Neural cell (in vitro differentiated cells): Measurements from ENCODE around the gene PLXNA2. TPM values are rescaled to one million over a fixed set of nuclear protein-coding genes. Genes with fewer than 3 reads are reported as not detected.

Experiments
- H2AFZ ChIP-seq: fragments of 200-600, 300-800 bp; sonication (generic), shearing (Covaris generic); 2 replicates; pipeline ENCODE4 v1.6.0; 2014; ENCODE audit warnings: low read depth, mild to moderate bottlenecking, antibody characterized with exemption, low read length, moderate library complexity
- H3F3A ChIP-seq: fragments of 200-600 bp; shearing (Covaris generic); 2 replicates; pipeline ENCODE4 v1.6.1; 2016; ENCODE audit warnings: mild to moderate bottlenecking, moderate library complexity, mixed read lengths, antibody characterized with exemption, low read length; ENCODE audit not compliant: insufficient read depth, poor library complexity, severe bottlenecking
- H3K27ac ChIP-seq: fragments of 200-600, 300-800 bp; sonication (generic), shearing (Covaris generic); 2 replicates; pipeline ENCODE4 v1.5.1; 2014; ENCODE audit warnings: mild to moderate bottlenecking, low read length, moderate library complexity
- H3K27me3 ChIP-seq: fragments of 300-800, 200-600 bp; sonication (generic), shearing (Covaris generic); 2 replicates; pipeline ENCODE4 v1.6.0; 2014; ENCODE audit warnings: mild to moderate bottlenecking, low read depth, low read length, moderate library complexity; ENCODE audit not compliant: insufficient read depth
- H3K36me3 ChIP-seq: fragments of 300-800, 200-600 bp; sonication (generic), shearing (Covaris generic); 2 replicates; pipeline ENCODE4 v1.5.1; 2014; ENCODE audit warnings: mild to moderate bottlenecking, antibody characterized with exemption, low read length, moderate library complexity; ENCODE audit not compliant: insufficient read depth
- H3K4me2 ChIP-seq: fragments of 300-800, 200-600 bp; sonication (generic), shearing (Covaris generic); 2 replicates; pipeline ENCODE4 v1.6.0; 2014; ENCODE audit warnings: mild to moderate bottlenecking, low read length
- H3K4me3 ChIP-seq: fragments of 300-800, 200-600 bp; sonication (generic), shearing (Covaris generic); 2 replicates; pipeline ENCODE4 v1.5.1; 2014; ENCODE audit warnings: mild to moderate bottlenecking, low read length, moderate library complexity
- H3K79me2 ChIP-seq: fragments of 200-600 bp; shearing (Covaris generic); replicated peaks from 2 replicates; pipeline ENCODE4 v1.6.0; 2014; ENCODE audit warnings: mild to moderate bottlenecking, low read length, moderate library complexity; ENCODE audit not compliant: insufficient read depth
- H3K9ac ChIP-seq: fragments of 300-800, 200-600 bp; sonication (generic), shearing (Covaris generic); 2 replicates; pipeline ENCODE4 v1.6.1; 2016; ENCODE audit warnings: mild to moderate bottlenecking, low read length, mixed read lengths
- H3K9me2 ChIP-seq: fragments of 200-600 bp; shearing (Covaris generic); 2 replicates; pipeline ENCODE4 v1.6.1; 2016; ENCODE audit warnings: mild to moderate bottlenecking, low read length, mixed read lengths; ENCODE audit not compliant: insufficient read depth
- H3K9me3 ChIP-seq: fragments of 200-600, 300-800 bp; sonication (generic), shearing (Covaris generic); 2 replicates; pipeline ENCODE4 v1.6.1; 2016; ENCODE audit warnings: mild to moderate bottlenecking, mixed run types, low read length, moderate library complexity, mixed read lengths
- H4K20me1 ChIP-seq: fragments of 200-600 bp; shearing (Covaris generic); 2 replicates; pipeline ENCODE4 v1.6.1; 2016; ENCODE audit warnings: mild to moderate bottlenecking, mixed run types; ENCODE audit not compliant: insufficient read depth
- EP300 ChIP-seq: fragments of 450-650 bp; conservative IDR thresholded peaks from 2 replicates; pipeline ENCODE4 v1.6.1; 2014; ENCODE audit warnings: antibody characterized with exemption, mild to moderate bottlenecking, moderate library complexity; ENCODE audit not compliant: poor library complexity, severe bottlenecking
- EZH2 ChIP-seq: fragments of 200-600, 300-800 bp; shearing (Covaris generic), sonication (generic); IDR thresholded peaks from 2 replicates; pipeline ENCODE4 v1.6.1; 2014; ENCODE audit warnings: antibody characterized with exemption, low read length, borderline replicate concordance, mild to moderate bottlenecking; ENCODE audit not compliant: insufficient read depth, poor library complexity, severe bottlenecking
- MXI1 ChIP-seq: fragments of 450-650 bp; conservative IDR thresholded peaks from 2 replicates; pipeline ENCODE4 v1.6.1; 2014; ENCODE audit warnings: antibody characterized with exemption, mild to moderate bottlenecking; ENCODE audit not compliant: poor library complexity, severe bottlenecking
- POLR2AphosphoS5 ChIP-seq: IDR thresholded peaks from 2 replicates; pipeline ENCODE4 v1.6.1; 2012
- RAD21 ChIP-seq: fragments of 450-650 bp; conservative IDR thresholded peaks from 2 replicates; pipeline ENCODE4 v1.6.1; 2014; ENCODE audit warnings: antibody characterized with exemption, mild to moderate bottlenecking, moderate library complexity
- SMC3 ChIP-seq: fragments of 450-650 bp; conservative IDR thresholded peaks from 2 replicates; pipeline ENCODE4 v1.6.1; 2014; ENCODE audit warnings: antibody characterized with exemption, mild to moderate bottlenecking, moderate library complexity; ENCODE audit not compliant: poor library complexity
- TAF1 ChIP-seq: IDR thresholded peaks from 2 replicates; pipeline ENCODE4 v1.6.1; 2012; ENCODE audit warnings: low read depth
- polyA plus RNA-seq: library from polyadenylated mRNA; depleted of rRNA; stranded (reverse); fragments of >200 nt; gene quantifications from 2 replicates; pipeline ENCODE4 v1.2.3, GENCODE V29; 2014
- TF ChIP-seq, protein P1 (sequence below): IDR thresholded peaks from 2 replicates; pipeline ENCODE4 v1.6.1; 2012; ENCODE audit warnings: borderline replicate concordance
- TF ChIP-seq, protein P2 (sequence below): fragments of 450-650 bp; IDR thresholded peaks from 2 replicates; pipeline ENCODE4 v1.5.1; 2014; ENCODE audit warnings: antibody characterized with exemption, mild to moderate bottlenecking, moderate library complexity; ENCODE audit not compliant: poor library complexity, severe bottlenecking

The PLXNA2 gene
- polyA plus RNA-seq, 1 donor from 2014 or later, result 30.6 TPM

DNA sequence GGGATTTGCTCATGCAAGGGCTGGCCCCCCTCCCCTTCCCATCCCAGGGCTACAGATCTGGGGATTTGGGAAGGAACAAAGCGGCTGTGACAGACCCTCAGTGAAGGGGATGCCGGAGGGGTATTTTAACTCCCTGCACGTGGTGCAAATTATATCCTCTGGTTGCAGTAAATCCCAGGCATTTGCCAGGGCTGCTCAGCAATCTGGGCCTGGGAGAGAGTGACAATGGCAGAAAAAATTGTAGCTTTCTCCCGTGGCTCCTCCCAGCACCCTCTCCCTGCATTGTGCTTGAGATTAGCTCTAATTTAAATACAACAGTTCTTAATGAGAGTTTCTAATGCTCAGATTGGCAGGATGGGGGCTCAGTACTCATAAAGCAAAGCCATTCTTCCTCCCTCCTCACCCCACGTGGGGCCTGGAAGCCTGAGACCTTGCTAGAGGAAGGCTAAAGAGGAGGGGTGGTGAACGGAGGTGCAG, 203.3 kb downstream of the PLXNA2 start:
- Histone ChIP-seq H3K4me2 (no peak overlapping the region), H3K9me3 (no peaks in the 10 kb centered on the region), H3K9ac (peak overlapping the region; percentile 37), H3K4me3 (peak overlapping the region; percentile 16), H3K27ac (peak overlapping the region; percentile 50), H3K79me2 (no peaks in the 10 kb centered on the region), H2AFZ (no peak overlapping the region), H4K20me1 (no peaks in the 10 kb centered on the region), H3K9me2 (no peaks in the 10 kb centered on the region), H3K36me3 (peaks cover 5% of the 10 kb centered on the region), H3F3A (no peaks in the 10 kb centered on the region), H3K27me3 (no peaks in the 10 kb centered on the region)
- TF ChIP-seq MXI1 (no peak), EP300 (no peak)
- TF ChIP-seq, protein P1, sequence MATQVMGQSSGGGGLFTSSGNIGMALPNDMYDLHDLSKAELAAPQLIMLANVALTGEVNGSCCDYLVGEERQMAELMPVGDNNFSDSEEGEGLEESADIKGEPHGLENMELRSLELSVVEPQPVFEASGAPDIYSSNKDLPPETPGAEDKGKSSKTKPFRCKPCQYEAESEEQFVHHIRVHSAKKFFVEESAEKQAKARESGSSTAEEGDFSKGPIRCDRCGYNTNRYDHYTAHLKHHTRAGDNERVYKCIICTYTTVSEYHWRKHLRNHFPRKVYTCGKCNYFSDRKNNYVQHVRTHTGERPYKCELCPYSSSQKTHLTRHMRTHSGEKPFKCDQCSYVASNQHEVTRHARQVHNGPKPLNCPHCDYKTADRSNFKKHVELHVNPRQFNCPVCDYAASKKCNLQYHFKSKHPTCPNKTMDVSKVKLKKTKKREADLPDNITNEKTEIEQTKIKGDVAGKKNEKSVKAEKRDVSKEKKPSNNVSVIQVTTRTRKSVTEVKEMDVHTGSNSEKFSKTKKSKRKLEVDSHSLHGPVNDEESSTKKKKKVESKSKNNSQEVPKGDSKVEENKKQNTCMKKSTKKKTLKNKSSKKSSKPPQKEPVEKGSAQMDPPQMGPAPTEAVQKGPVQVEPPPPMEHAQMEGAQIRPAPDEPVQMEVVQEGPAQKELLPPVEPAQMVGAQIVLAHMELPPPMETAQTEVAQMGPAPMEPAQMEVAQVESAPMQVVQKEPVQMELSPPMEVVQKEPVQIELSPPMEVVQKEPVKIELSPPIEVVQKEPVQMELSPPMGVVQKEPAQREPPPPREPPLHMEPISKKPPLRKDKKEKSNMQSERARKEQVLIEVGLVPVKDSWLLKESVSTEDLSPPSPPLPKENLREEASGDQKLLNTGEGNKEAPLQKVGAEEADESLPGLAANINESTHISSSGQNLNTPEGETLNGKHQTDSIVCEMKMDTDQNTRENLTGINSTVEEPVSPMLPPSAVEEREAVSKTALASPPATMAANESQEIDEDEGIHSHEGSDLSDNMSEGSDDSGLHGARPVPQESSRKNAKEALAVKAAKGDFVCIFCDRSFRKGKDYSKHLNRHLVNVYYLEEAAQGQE, result peak; percentile 44

DNA sequence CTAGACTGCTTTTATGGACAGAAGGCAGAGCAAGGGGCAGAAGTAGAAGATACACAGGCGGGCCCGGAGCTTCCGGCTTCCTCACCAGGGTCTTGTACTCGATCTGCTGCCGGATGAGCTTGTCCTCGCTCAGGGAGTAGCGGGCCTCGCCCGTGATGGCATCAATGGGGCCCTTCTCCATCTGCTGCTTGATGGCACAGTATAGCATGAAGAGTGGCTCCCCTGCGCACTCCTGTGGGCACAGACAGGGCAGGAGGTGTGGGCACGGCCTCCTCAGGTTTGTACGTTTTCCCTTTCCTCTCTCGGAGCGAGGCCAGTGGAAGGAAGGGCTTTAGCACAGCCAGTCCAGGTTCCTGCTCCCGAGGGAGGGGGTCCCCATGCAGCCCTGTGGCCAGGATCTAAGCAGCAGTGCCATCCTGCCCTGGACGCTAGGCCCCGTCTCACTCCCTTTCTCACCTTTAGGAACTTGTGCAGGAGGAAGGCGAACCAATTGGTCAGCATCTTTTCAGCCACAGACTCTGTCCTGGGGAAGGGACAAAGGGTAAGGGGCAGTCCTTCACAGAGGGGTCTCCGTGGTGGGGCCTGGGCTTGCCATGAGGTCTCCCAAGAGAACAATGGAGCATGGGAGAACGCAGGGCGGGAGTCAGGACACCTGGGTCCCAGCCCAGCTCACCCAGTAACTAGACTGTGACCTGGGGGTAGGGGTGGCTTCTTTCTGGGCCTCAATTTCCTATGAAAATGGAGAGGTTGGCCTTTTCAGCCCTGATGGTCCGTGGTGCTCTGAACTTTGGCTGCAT, 204.4 kb downstream of the PLXNA2 start:
- Histone ChIP-seq H3K9me2 (no peaks in the 10 kb centered on the region), H3K27ac (no peak overlapping the region), H3K79me2 (no peaks in the 10 kb centered on the region), H3K9ac (no peak overlapping the region), H3K9me3 (no peaks in the 10 kb centered on the region), H3K4me3 (no peak overlapping the region), H3K27me3 (no peaks in the 10 kb centered on the region), H3K4me2 (no peak overlapping the region), H3K36me3 (peaks cover 9% of the 10 kb centered on the region), H3F3A (no peaks in the 10 kb centered on the region), H2AFZ (no peak overlapping the region), H4K20me1 (no peaks in the 10 kb centered on the region)
- TF ChIP-seq SMC3 (no peak), TAF1 (no peak), RAD21 (no peak), EZH2 (no peak), POLR2AphosphoS5 (no peak), EP300 (no peak)
- TF ChIP-seq, protein P2, sequence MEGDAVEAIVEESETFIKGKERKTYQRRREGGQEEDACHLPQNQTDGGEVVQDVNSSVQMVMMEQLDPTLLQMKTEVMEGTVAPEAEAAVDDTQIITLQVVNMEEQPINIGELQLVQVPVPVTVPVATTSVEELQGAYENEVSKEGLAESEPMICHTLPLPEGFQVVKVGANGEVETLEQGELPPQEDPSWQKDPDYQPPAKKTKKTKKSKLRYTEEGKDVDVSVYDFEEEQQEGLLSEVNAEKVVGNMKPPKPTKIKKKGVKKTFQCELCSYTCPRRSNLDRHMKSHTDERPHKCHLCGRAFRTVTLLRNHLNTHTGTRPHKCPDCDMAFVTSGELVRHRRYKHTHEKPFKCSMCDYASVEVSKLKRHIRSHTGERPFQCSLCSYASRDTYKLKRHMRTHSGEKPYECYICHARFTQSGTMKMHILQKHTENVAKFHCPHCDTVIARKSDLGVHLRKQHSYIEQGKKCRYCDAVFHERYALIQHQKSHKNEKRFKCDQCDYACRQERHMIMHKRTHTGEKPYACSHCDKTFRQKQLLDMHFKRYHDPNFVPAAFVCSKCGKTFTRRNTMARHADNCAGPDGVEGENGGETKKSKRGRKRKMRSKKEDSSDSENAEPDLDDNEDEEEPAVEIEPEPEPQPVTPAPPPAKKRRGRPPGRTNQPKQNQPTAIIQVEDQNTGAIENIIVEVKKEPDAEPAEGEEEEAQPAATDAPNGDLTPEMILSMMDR, result no peak
- TF ChIP-seq, protein P1, result no peak
